NCI-H1417 treated with DMSO at 0.1 percent for 48 hours (cell line): ENCODE results near the gene ENPP7.
"Not testable (repeated sequence)": the region's sequence is repeated elsewhere in the genome, so short reads cannot be mapped to it uniquely, and the experiment has no call there.

ENCODE experiments used
- DNase-seq: peaks from one replicate; lab custom pipeline; 2025; lab: John Stamatoyannopoulos, UW

ENPP7 gene

DNA sequence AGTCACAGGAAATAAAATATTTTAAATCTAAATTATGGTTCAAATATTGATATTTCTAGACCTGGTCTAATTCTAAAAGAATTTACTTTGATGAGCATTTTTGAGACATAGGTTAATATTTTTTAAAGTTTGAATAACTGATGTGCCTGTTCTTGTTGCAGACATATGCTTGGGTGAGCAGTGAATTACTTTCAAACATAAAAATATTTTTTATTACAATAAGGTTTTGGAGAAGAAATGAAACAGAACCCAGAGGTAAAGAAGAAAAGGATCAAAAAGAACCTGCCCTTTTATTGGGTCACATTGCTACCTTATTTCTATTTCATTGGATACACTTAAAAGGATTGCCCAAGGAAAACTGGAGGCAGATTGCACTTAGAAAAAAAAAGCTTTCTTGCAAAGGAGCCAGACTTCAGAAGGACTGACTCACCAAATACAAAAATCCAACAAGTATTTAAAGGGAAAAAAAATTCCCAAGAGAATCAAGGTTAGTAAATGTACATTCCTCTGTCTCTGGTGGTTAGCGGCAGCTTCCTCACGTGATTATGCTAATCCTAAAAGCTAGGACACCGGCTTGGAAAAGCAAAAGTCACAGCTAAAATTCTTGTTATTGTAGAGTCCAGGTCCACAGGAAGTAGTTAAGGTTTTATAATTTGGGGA is 18.5 kb downstream of the ENPP7 start:
- no peak for DNase-seq

DNA sequence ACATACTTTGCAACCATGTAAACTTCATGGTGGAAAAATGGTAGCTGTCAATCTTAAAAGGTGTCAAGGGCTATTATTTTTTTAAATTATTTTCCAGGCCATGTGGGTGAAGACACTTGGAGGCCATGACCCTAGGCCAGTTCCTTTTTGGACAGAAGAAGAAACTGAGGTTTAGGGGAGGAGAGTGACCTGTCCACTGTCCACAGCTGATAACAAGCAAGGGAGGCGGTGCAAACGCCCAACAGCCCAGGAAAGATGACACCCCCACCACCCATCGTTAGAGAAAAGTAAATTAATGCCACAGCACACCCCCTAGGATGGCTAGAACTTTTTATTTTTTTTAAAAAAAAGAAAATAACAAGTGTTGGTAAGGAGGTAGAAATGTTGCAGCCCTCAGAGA is 19.2 kb downstream of the ENPP7 start:
- DNase-seq: no peak

DNA sequence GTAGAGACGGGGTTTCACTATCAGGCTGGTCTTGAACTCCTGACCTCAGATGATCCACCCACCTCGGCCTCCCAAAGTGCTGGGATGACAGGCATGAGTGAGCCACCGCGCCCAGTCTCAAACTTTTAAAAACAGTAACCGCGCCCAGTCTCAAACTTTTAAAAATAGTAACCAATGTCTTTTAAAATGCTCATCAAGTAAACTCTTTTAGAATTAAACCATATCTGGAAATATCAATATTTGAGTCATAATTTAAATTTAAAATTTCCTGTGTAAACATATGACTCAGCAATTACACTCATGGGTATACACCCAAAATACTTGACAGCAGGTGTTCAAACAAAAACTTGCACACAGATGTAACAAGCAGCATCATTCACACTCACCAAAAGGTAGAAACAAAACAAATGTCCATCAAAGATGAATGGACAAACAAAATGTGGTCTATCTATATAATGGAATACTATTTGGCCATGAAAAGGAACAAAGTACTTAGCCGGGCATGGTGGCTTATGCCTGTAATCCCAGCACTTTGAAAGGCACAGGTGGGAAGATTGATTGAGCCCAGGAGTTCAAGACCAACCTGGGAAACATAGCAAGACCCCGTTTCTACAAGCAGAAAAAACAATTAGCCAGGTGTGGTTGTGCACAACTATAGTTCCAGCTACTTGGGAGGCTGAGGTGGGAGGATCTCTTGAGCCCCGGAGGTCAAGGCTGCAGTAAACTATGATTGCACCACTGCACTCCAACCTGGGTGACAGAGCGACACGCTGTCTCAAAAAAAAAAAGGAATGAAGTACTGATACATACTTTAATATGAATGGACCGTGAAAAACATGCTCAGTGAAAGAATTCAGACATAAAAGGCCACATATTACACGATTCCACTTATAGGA is 20.2 kb downstream of the ENPP7 start:
- DNase-seq: no peak

DNA sequence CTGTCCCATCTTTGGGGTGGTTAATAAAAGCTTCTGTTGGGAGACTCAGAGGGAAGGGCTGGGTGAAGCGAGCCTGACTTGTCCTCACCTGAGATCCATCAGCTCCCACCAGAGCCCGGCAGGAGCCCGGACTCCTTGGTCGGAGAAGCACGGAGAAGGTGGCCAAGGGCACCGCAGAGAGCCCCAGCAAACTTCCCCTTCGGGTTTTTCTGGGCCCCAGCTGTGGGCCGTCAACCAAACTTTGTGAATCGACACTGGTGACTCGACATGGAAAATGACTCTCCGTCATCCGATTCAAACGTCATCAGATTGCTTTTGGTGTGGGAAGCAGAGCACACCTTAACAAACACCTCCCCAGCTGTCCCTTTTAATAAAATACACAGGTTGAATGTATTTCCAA is 21.4 kb downstream of the ENPP7 start:
- DNase-seq: no peak

DNA sequence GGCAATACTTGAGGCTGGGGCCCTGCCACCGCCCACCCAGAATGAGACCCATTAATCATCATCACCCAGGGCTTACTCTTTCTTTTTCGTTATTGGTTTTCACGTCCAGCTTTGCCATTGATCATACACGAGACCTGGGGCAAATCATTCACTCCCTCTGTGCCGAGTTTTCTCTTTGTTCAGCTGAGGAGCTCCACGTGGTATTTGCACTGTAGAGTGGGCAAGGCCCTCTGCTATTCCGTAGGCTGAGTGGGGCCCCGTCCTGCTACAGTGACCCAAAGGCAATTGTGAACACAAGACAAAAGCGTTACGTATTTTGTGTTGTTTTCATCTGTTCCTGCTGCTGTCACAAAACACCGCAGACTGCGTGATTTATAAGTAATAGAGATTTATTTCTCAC is 23.6 kb downstream of the ENPP7 start:
- DNase-seq: no peak

DNA sequence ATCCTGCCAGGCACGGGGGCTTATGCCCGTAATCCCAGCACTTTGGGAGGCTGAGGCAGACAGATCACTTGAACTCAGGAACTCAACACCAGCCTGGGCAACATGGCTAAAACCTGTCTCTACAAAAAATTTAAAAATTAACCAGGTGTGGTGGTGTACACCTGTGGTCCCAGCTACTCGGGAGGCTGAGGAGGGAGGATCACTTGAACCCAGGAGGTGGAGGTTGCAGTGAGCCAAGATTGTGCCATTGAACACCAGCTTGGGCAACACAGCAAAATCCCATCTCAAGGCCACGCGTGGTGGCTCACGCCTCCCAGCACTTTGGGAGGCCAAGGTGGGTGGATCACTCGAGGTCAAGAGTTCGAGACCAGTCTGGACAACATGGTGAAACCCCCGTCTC is 24.2 kb downstream of the ENPP7 start:
- not testable (repeated sequence) for DNase-seq

DNA sequence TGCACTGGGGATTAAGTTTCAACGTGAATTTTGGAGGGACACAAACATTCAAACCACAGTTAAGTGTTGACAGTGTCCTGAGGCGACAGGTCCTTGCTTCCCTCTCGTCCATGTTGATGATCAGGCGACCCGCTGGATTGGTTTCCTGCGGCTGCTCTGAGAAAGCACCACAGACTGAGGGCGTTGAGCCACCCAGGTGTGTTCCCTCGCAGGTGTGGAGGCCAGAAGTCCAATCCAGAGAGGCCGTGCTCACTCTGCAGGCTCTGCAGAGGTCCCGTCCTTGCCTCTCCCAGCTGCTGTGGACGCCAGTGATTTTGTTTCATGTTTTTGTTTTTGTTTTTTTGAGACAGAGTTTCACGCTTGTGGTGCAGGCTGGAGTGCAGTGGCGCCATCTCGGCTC is 24.8 kb downstream of the ENPP7 start:
- DNase-seq: no peak

DNA sequence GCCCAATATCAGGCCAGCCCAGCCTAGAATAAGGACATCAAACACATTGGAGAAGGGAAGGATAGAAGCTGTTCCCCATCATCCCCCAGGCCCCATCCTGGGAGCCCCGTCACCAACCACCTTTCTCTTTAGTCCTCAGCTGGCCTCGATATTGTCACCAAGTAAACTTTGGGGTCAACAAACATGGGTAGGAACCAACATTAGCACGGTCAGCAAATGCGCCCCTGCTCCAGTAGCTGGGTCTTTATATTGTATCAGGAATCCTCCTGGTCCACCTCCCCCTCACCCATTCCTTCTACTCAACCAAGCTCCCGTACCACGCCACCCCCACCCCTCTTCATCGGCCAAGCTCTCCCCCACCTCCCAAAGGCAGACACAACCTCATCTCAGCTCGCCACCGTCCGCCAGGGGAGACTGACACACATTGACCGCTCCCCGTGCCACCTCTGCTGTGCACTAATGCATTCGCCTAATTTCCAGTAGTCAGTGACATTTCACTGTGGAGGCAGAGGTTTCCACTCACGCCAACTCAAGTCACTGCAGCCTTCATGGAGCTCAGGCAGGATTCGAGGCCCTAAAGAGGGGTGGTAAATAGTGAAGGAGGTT is 26.5 kb downstream of the ENPP7 start:
- no peak for DNase-seq

DNA sequence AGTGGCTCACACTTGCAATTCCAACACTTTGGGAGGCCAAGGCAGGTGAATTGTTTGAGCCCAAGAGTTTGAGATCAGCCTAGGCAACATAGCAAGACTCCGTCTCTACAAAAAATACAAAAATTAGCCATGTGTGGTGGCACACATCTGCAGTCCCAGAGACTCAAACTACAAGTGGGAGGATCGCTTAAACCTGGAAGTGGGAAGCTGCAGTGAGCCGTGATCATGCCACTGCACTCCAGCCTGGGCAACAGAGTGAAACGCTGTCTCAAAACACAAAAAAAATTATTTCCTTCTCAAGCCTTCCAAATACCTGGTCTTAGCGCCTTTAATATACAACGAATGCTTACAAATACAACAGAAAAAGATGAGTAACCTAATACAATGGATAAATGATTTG is 27.5 kb downstream of the ENPP7 start:
- DNase-seq: no peak

DNA sequence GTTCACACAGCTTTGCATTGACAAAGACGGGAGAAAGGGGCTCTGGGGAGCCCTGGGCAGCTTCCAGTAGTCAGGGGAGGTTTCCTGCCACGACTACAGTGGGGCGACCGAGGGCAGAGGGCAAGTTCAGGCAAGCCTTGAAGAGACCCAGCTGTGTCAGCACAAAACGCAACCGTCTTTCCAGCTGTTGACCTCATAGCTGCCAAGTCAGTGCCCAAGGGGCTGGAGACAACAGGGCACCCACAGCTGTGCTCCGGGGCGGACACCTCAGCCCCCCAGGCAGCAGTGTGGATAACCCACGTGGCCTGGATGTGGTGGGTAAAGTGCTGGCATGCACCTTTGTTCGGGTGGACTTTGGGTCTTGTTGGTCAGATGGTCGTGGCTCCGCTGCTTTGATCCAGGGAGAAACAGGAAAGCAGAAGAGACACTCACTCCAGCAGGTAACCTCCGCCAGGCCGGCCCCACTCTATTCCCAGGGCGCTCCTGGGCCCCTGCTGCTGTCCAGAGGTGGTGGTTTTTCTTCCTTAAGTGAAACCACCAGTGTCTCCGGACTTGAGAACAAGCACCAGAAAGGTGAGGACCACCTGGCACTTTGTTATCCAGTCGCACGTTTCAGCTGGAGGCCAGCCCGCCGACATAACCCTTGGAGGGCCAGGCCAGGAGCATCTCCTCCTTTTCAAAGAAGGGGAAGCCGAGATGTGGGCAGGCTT is 29.6 kb downstream of the ENPP7 start:
- no peak for DNase-seq

DNA sequence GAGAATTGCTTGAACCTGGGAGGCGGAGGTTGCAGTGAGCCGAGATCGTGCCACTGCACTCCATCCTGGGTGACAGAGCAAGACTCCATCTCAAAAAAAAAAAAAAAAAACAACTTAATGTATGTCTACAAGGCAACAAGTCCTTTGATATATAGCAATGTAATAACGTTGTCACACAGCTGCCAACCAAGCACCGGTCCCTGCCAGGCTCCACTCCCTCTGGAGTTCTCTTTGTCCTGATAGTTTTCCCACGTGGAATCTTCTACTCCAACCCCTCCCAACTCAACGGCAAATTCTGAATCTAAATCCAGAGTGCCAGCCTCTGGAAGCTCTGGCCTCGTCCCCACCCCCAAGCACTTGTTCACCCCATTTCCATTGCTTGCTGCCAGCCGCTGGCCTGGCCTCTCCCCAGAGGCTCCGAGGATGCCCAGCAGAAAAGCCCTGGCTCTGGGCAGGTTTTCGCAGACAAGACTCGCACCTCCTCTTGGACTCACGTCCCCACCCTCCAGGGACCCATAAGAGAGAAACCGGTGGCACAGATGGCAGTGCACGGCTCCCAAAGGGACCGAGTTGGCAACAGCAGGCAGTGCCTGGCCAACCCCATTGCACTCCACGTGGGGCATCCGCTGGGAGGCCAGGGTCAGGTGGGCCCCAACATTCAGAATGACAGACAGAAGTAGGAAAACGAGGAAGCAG is 31.3 kb downstream of the ENPP7 start:
- DNase-seq: no peak

DNA sequence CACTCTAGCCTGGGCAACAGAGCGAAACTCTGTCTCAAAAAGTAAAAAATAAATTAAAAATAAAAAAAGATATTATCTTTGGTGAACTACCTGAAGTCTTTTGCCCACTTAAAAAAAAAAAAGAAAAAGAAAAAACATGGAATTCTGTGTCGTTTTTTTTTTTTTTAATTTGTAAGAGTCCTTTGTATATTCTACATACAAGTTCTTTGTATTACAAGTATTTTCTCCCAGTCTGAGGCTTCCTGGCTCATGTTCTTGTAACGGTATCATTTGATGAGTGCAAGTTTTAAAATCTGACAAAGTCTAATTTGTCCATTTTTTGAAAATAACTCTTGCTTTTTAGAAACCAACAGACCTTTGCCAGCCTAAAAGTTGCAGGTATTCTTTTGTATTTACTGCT is 35.0 kb downstream of the ENPP7 start:
- no peak for DNase-seq

DNA sequence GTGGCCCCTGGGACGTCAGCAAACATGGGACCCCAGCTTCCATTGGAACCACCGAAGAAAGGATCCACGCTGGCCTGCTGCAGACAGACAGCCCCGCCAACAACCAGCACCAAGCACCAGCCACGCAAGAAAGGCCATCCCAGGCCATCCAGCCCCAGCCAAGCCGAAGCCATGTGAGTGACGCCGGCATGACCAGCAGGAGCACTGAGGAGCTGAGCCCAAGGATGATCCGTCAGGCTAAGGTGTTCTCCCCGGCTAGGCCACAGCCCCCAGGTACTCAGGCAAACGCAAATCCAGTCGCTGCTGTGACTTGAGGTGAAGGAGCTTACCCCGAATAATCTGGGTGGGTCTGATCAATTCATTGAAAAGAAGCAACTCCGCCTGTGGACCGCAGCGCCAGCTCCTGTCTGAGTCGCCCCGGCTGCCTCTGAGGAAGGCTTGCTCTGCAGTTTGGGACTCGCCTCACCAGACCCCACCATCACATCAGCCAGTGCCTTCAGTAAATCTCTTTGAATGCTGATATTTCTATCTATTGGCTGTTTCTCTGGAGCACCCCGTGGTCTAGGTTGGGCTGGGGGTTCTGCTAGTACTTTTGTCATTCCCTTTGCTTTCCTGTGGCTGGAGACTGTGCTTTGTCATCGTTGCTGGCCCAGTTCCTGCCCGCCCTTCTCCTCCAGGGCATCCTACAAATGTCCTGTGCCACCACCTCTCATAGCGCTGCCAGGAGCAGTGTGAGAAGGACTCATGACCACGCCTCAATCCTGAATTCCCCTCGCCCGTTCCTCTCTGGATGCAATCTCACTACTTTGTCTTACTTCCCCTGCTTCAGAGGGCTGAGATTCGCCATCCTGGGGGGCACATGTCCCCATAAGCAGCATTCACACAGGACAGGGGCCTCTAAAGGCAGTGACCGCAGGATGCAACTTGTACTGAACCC is 39.1 kb downstream of the ENPP7 start:
- no peak for DNase-seq

DNA sequence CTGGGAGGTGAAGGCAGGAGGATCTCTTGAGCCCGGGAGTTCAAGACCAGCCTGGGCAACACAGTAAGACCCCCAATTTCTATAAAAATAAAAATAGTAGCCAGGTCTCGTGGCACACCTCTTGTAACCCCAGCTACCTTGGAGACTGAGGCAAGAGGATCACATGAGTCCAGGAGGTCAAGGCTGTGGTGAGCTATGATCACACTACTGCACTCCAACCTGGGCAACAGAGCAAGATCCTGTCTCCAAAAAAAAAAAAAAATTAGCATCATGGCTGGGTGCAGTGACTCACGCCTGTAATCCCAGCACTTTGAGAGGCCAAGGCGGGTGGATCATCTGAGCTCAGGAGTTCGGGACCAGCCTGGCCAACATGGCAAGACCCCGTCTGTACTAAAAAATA is 40.5 kb downstream of the ENPP7 start:
- no peak for DNase-seq

DNA sequence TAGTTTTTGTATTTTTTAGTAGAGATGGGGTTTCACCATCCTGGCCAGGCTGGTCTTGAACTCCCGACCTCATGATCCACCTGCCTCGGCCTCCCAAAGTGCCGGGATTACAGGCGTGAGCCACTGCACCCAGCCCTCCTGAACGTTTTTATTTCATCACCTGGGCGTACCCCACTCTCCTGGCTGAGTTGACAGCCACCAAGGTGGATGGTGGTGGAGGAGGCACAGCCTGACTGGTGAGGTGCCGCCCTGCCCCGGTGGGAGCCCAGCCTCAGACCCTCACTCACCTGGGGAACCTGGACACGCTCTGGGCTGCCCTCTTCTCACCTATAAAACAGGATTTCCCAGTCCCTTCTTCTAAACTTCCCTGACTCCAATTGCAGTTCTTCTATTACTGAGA is 42.0 kb downstream of the ENPP7 start:
- DNase-seq: not testable (repeated sequence)

DNA sequence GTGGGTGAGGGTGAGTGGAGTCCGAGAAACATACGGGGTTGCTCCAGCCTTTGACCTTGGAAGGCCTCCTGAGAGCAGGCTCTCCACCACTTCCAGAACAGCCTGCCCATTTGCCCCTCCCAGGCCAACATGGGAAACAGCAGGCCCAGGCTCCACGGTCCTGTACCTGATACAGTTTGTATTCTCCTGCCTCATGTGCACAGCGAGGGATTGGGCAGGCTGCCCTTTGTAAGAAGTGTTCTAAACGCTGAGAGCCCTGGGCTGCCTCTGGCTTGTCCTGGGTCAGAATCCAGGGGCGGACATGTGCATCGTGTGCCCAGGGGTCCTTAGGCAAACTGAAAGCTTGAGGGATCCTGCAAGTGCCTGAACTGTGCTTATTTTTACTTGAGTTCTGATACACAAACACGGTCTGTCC is 43.8 kb downstream of the ENPP7 start:
- DNase-seq: no peak

DNA sequence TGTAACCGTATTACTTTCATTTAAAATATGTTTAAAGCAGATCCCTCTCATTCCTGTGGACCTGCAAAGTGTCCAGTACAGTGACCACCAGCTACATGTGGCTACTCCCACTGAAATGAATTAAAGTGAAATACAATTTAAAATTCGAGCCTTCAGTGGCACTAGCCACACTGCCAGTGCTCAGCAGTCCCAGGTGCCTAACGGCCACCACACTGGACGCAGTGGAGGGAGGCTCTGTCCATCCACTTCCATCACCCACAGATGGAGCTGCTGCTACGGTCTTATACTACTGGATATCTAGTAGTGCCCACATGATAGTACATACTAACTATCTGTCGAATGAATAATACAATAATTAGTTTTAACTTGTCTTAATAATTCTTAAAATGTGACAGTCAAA is 44.9 kb downstream of the ENPP7 start:
- DNase-seq: no peak

DNA sequence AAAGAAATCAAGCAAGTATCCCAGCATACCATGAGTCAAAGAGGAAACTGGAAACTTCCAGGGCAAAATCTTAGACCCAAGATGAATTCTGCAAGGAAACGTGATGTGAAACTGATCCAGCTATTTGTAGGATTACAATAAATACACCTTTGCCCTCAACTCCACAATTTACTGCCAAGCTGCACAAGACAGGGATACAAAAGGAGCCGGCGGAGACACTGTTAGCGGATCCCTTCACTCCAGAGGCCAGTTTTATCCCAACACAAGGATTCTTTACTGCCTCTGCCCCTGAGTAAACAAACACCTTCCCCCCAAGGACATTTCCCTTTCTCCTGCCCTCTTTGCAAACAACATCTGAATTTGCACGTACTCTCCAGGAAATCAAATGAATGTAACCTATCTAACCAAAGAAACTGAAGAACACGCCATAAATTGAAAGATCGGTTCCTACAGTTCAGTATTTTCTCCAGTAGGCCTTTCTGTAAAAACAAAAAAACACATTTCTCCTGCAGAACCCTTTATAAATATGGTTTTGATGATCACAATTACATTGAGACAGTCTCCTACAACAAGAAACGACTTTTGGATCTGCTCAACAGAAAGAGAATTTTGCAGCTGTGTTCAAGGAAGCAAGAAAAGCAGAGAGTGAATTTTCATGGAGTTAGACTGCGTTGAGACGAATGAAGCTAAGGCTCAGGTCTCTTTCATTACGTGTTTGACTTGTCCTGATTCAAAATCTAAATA is 45.8 kb downstream of the ENPP7 start:
- no peak for DNase-seq

DNA sequence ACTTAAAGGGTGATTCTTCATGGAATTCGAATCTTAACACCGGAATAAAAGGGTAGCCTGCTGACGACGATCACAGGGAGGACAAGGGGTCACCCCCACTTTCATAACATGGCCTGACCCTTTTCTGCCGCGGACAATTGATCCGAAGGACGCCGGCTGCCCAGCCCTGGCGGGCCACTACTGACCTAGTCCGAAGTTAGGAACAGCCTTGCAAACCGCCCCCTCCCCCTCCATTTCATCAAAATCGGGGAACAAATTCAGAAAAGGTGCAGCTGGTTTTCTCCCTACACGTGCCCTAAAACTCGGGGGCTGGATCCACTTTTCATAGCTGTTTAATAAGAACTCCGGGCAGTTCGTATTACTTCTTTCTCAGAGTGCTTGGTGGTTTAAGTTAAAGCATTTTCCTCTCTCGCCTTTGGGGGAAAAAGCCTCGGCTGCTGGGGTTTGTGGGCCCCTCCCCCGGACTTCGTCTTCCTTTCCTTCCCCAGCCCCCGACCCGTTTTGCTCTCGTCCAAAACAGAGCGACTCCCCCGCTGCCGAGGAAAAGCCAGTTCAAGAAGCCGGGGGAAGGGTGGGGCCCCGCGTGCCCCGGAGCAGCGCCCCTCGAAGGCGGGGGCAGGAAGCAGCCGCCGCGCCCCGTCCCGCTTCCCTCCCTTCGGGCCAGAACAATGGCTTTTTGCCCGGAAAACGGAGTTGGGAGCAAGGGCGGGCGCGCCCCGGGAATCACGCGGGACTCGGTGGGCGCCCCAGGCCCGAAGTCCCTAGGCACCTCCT is 46.6 kb downstream of the ENPP7 start:
- DNase-seq: no peak
